Lung microvascular endothelial cell (primary cell): ENCODE data around the gene TNS1. TPM values are rescaled to one million over a fixed set of nuclear protein-coding genes. Genes with fewer than 3 reads are reported as not detected.
A peak's percentile ranks its signal among the peaks of the same experiment; 100 is the strongest.

Experiments
- DNase-seq, 2 donors: peaks; one replicate each; pipeline versions ENCODE4 v3.0.0 to v3.0.0-alpha.2; 2010; ENCODE audit warnings: low read depth in 2 of 2
- total RNA-seq: library from RNA; depleted of rRNA; stranded (reverse); fragments of >200 nt; gene quantifications from 2 replicates; pipeline ENCODE4 v1.2.1, GENCODE V29; 2014

The TNS1 gene
- total RNA-seq, 1 donor from 2014 or later: 82.1 TPM

DNA sequence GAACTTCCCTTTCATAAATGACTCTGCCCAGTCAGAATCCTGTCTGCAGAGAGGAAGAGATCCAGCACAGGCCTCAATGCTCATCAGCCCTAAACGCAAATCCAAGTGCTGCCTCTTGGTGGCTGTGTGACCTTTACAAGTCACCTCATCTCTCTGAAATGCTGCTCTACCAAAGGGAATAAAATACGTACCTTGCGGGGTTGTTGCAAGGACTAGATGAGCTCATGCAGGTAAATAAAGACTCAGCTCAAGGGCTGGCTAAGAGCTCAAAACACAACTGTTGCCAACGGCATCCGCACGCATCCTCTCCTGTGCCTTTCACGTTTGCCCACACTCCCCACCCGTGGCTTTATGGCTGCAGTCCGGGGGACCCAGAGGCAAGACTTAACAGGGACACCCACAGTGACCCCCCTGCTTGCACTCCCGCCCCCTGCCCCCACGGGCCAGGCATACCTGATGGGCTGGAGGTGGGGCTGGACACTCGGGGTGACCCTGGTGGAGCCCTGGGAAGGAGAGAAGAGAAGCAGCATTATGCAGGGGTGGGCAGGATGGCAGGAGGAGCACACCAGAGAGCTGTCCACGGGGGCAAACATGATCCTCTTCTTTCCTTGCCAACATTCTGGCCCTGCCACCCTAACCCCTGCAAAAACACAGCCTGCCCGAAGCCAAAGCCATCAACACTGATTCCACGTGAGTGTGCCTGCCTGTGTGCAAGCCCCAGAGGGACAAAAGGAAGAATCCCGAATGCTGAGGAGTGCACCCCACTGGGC, 102.6 kb downstream of the TNS1 start:
- DNase-seq: no peak

DNA sequence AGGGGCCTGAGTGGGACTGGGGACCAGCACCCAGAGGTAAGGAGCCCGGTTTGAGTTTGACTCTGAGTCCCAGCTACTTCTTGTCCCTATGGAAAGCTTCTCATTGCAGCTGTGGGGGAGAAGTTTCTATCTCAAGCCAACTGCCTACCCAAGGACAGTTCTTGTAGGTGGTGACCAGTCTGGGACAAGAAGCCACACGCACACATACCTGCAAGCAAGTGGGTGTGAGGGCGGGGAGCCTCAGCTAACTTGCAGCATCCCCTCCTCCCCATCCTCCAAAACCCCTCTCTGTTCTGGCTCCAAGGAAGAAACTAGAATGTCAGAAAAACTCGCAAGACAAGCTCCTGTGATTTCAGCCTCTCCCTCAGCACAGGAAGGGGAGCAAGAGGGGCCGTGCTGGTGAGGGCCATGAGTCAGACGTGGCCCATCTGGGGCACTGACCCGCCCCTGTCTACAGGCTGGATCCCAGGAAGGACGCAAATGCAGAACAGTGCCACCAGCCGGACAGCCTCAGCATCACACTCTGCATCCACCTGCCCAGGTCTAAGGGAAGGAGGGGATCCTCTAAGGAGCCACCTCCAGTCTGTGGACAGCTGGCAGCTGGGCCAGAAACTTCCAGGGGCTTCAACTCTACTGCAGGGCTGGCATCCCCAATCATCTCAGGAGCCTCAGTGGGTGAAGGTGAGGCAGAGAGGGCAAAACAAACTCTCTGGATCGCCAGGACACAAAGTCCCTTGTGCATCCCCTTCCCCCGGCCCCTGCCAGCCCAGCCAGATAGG, 103.4 kb downstream of the TNS1 start:
- DNase-seq: peak; percentile 43 to 85

DNA sequence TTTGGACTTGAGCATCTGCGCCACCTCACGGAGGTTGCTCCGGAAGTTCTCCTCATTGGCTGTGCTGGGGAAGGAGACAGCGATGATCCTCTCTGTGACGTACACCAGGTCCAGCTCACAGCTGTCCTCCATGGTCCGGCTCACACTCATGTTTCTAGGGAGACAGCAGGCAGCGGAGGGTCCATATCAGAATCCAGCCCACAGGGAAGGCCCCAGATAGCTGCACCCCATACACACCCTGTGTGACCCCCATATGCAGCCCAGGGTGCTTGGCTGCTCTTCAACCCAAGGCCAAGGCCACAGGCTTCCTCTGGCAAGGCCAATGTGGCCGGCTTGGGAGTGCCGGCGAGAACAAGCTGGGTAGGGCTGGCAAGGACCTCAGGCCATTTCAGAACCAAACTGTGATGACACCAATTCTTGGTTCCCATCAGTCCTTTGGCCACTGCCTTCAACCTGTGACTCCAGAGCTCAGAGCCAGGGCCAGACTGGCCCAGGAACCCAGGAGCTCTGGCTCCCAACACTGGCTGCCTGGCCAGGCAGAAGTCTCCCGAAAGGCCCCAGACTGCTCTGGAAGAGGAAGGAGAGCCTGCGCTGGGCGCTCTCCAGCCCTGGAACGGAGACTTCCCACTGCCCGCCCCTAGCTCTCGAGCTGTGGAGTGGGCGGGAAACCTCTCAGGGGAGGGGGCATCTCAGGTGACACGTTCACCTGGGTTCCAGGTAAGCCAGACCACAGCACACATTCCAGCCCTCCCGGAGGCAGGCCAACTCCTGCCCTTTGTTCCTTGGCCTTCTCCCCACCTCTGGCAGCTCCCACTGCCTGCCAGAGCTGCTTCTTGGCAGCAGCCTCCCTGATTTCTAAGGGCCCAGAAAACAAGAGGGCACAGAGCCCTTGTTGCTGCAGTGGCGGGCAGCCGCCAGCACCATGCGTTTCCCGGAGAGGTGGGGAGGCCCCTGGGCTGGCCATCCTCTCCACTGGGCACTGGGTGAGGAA, 104.7 kb downstream of the TNS1 start:
- no peak for DNase-seq

DNA sequence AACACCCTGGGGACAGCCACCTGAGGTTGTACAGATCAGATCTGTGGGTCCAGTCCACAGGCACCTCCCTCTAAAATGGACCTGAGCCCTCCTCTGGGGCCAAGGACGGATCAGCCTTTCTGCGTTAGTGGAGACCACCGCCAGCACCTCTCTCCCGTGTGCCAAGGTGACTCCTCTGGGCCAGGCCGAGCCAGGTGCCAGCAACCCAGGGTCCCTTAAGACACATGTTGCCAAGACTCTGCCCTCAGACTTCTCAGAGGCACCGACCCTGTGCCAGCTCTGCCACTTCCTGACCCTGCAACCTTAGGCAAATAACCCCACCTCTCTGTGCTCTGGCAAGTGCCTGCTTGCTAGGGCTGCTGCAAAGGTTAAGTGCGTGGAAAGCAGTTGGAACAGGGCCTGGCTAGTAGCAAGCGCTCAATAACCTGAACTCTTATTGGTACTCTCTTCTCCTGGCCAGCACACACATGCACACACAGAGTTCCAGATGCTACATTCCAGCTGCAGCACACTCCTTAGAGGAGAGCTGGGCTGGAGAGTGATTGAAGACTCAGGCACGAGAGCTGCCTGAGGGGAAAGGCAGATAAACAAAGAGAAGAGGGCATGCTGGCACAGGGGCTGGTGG, 105.6 kb downstream of the TNS1 start:
- no peak for DNase-seq

DNA sequence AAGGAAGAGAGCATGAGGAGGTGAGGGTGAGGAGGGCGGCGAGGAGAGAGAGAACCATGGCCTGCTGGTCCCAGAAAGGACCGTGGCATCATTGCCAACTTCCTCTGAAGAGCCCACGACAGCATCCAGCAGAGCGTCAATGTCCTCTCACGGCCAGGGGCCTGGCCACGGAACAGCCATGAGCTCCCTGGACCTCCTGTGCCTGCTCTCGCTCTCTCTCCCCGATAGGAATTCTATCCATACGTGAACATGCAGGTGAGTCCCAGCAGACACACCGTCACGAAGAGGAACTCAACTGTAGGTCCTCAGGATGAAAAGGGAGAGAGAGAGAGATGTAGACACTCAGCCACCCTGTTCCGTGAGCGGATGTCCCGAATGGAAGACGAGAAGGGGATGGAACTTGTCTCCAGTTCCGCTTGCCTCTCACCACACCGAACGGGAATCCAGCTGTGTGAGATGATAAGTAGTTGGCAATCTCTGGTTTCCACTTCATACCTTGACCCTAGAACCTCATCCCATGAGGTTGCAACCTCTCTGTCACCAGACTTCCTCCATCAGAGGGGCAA, 107.6 kb downstream of the TNS1 start:
- DNase-seq: no peak

DNA sequence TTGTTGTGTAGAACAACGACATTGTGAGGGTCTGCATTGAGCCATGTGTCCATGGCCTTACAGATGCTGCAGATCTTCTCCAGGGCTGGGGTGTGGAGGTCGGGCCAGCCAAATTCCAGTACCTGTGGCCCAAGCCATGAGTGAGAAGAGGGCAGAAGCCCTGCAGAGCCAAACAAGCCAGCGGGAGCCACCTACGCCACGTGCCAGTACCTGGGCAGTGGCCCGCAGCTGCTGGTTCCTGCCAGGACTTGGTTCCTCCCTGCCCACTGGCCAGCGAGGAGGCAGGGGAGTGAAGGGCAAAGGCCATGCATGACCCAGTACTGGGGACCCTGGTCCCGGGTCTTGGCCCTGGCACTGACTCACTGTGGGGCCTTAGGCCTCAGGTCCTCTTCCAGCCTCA, 109.4 kb downstream of the TNS1 start:
- no peak for DNase-seq

DNA sequence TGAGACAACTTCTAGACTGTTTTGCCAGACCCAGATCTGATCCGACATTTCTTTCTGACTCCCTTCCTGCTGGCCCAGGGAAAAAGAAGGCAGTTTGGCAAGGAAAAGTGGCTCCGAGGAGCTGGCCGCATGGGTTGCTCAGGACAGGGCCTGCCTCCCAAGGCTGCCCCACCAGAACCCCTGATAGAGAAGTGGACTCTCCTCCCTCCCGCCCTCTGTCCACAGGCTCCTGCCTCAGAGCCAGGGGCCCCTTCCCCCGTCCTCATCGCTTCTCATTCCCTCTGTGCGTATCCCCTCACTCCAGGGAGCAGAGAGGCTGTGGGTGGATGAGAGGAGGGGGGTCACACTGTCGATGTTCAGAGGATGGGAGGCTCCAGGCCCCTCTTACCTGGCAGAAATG, 110.2 kb downstream of the TNS1 start:
- no peak for DNase-seq

DNA sequence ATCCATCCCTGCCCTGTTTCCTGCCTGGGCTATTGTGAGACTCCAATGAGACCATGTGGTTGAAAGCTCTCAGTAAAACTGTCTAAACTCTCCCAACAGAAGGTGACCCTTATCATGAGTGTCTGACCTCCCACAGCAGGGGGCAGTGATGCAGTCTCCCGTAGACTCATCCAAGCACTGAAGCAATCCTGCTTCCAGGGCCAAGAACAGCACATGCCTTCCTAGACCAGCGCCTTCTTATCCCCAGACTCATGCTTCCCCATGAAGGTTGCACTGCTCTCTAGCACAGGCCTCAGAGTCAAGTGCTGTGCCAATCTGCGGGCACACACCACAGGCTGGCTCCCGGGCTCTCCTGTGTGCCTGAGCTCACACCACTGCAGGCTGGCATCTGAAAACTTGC, 112.3 kb downstream of the TNS1 start:
- DNase-seq: peak; percentile 60 to 72

DNA sequence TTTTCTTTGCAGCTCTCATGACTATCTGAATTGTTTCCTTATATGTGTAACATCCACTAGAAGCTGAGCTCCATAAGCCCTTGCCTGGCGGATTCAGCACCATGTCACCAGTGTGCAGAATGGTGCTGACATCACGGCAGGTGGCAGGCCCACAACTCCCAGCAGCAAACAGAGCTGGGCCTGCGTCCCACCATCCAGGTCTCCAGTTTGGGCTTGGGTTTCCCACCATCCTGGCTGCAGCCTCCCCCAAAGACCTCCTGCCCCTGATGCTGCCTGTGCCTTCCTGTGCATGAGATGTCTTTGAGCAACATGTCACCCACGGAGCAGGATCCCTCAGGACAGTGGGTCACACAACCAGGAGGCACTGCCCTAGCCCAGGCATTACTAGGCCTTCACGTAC, 113.1 kb downstream of the TNS1 start:
- DNase-seq: no peak

DNA sequence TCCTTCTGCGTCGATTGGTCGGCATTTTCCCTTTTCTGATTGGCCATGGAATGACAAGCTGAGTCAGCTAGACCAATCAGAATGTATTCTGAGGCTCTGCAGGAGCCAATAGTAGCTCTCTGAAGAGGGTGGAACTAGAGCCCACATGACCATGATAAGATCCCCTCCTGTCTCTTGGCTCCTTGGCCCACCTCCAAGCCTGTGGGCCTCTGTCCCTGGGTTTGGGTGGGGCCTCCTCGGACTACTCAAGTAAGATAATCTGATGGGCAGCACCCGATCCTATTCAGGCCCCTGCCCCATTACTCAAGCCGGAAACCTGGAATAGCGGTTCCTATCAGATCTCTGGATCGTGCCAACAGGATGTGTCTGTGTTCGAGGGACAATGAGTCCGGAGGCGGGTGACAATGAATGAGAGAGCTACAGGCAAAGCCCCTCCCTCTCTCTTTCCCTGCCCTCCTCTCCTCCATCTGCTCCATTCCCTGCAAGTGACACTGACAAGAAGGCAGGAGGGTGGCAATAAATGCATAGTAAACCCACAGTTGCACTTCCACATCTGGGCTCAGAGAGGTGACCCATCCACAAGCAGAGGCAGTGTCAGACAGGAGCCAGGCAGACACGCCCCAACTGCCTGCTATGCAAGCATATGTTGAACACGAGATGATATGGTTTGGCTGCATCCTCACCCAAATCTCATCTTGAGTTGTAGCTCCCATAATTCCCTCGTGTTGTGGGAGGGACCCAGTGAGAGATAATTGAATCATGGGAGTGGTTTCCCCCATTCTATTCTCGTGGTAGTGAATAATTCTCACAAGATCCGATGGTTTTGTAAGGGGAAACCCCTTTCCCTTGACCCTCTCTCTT, 114.7 kb downstream of the TNS1 start:
- peak; percentile 83 to 93 for DNase-seq

DNA sequence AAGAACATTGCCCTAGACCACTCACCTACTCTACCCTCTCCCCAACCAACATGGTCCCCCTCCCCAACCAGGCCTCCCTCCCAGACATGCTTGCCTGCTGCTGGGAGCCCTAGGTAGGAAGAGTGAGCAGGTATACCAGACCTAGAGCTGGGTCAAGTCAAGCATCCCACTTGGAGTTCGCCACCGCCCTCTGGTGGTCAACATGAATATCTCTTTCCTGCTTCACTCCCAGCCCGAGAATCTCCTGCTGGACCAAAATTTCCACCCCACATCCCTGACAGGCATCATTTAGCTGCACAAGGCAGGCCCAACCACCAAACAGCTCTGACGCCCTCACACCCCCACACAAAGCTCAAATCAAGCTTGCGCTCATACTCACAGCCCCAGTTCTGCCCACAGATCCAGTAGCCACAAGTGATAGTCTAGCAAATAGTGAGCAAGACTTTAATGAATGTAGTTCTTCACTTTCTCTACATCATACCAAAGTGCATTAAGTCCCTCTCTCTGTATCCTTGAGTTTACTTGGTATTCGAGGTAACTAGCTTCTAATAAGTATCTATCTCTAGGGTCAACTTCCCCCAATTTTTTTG, 116.0 kb downstream of the TNS1 start:
- DNase-seq: peak; percentile 82 to 87

DNA sequence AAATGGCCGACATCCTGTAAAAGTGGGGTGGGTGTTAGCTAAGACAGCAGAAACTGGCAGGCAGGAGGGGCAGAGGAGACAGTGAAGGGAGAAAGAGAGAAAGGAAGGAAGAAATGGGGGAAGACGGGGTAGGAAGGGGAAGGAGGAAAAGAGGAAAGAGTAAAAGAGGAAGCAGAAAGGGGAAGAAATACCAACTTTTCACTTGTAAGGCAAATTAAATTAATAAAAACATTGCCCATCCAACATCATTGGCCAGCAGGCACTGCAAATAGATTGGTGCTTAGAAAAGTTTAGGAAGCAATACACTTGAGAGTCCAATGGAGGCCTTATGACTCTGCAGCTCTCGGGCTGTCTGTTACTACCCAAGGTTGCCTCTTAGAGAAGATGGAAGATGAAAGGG, 116.7 kb downstream of the TNS1 start:
- DNase-seq: no peak

DNA sequence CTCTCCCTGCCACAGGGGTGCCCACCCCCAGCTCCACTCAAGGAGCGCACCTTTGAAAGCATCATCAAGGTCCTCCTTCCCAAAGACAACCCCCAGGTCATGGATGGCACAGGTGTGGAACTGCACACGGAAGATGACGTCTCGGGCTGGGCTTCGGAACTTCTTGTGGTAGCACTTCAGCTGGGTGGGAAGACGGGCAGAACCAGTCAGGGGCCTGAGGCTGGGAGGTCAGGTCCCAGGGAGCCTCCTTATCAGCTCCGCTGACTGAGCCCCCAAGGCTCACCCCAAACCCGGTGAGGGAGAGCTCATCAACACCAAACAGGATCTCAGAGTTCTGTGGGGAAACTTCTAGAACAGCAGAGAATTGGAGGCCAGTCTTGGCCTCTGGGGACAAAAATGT, 117.8 kb downstream of the TNS1 start:
- no peak for DNase-seq

DNA sequence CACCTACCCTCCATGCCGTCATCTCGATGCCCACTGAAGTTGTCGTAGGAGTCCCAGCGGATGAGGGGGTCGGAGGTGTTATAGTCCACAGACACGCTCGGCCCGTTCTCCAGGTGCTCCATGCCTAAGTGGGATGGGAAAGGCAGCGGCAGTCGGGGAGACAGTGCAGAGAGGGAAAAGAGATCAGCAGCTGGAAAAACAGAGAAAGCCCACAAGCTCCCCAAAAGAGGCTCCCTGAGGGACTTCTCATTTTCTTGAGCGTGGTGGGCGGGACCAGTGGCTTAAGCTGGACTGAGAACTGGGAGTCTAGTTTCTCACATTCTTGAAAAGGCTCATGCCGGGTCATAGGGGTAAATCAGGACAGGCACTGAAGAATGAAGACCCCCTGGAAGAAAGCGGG, 121.9 kb downstream of the TNS1 start:
- DNase-seq: no peak

DNA sequence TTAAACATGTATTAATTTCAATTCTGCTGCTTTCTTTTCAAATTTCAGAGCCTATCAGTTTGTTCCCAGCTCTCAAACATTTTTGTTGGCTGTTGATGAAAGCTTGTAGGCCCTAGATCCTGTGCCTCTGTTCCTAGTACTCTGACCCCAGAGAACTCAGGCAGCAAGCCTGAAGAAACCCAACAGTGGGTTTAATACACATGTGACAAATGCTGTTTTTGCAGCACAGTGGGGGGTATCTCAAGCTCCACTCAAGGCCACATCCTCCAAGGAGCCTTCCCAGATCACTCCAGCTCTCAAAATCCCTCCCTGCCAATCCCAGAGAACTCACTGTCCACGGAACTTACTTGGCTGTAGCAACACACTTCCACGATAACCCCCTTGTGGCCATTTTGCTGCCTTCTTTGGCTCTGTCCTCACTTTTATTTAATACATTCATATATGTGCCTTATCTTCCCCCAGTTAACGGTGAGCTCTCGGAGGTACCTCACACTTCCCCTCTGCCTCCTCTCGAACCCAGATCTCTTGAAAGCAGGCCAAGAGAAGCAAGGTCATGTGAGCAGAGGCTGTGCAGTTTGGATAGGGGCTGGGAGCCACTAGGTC, 122.4 kb downstream of the TNS1 start:
- no peak for DNase-seq

DNA sequence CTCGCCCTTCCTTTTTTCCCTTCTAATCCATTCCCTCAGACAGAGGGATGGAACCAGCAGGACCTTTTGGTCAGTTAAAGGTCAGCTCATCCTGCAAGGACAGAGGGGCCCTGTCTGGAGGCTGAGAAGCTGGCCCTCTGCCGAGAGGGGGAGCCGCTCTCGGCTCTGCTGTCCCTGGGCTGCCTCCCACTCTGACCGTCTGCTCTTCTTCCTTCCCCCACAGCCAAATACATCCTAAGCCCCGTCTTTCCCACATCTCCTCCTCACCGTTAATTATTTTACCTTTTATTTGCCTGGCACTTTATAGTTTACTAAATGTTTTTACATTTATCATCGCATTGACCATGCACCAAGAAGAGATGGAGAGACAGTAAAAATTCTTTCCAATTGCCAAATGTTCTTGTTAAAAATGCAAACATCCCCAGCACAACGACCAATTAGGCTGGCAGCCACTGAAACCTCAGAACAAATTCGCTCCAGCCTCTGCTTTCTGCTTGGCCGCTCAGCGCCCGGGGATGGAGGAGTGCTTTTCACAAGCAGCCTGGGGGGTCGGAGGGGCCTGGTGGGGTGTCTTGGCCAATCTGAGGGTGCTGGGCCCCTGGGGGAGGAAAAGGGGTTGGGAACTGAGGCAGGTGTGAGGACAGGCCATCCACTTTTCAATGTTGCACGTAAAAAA, 123.7 kb downstream of the TNS1 start:
- no peak for DNase-seq

DNA sequence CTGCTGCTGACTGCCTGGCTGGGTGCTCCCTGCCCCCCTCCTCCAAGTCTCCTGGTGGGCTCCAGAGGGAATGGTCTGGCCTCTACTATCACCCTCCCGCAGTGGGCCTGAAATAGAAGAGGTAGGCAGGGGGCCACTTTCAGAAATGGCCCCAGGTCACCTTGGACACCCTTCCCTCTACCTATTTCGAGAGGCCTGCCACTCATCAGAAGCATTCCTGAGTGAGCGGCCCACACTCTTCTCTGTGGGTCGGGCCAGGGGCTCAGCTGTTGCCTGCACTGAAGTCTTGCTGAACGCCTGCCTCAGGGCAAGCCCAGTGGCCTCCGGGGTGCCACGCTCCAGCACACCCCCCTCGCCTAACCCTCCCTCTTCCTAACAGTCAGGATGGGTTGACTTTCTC, 124.9 kb downstream of the TNS1 start:
- no peak for DNase-seq

DNA sequence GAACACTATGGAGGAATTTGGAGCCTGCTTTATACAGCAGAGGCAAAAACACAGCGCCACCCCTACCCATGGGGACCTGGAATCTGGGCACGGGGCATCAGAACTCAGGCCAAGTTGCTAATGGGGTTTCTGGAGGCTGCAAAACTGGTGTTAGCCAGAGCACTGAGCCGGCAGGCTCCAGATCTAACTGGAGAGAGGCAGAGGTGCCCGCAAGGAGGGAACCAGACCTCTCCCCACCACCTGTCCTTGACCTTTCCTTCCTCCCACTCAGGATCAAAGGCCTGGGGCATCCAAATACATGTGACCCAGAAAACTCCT, 126.6 kb downstream of the TNS1 start:
- DNase-seq: no peak
